Hematopoietic multipotent progenitor cell treated with erythropoietin and hydrocortisone succinate and interleukin-3 and kit ligand, for 8 days (in vitro differentiated cells): Measurements from ENCODE around the gene HS3ST3A1.
A peak's percentile ranks its signal among the peaks of the same experiment; 100 is the strongest.

Experiments
- DNase-seq: peaks from one replicate; pipeline ENCODE4 v3.0.0-alpha.2; 2015

HS3ST3A1 gene

DNA sequence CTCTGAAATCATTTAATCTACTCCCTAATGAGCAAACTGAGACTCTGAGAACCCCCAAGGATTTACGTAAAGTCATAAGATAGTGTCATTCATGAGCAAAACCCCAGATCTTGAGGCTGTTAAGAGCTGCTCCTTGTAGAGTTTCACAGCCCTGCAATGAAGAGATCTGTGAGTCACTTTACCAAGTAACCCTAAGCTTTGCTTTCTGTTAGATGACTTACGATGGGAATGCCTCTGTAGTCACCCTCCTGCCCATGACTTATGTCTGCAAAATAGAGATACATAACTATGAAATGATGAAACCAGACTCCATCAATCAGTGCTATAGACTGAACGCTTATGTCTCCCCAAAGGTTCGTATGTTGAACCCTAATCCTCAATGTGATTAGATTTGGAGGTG lies 117.7 kb downstream of the HS3ST3A1 start:
- DNase-seq, result no peak

DNA sequence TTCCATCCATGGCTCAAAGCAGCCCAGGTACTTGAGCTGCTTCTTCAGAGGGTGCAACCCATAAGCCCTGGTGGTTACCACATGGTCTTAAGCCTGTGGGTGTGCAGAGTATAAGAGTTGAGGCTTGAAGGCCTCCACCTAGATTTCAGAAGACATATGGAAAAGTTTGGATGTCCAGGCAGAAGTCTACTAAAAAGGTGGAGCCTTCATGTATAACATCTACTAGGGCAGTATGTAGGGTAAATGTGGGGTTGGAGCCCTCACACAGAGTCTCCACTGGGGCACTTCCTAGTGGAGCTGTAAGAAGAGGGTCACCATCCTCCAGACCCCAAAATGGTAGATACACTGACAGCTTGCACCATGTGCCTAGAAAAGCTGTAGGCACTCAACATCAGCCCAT lies 120.9 kb downstream of the HS3ST3A1 start:
- DNase-seq, result no peak

DNA sequence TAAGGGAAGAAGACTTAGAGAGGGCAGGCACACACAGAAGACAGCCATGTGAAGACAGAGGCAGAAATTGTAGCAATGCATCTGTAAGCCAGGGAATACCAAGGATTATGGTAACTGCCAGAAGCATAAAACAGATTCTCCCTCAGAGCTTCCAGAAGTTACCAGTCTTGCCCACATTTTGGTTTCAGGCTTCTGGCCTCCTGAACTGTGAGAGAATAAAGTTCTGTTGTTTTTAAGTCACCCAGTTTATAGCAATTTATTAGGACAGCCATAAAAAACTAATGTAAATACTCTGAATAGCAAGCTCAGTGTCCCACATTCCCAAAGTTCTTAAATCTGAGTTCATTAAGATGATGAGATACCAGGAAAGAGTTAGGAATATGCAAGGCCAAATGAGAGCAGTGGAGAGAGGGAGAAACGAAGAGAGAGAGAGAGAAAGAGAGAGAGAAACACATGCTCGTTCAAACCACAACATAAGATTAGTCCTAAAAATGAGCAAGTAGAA lies 123.4 kb downstream of the HS3ST3A1 start:
- no peak for DNase-seq

DNA sequence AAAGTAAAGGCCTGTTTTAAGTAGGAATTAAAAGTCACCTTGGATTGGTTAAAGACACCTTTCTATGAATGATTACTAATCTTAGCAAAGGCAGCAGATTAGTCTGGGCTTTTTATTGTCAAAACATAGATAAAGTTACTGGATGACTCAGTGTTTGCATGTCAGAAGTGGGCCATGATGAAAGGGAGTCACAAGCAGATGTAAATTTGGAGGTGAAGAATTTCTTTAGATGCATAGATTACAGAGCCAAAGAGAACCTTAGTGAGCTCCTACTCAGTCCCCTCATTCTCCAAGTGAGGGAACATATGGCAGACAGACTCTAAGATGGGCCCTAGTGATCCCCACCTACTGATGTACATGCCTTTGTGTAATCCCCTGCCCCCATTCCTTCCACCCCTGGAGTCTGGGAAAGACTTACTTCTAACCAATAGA lies 124.5 kb downstream of the HS3ST3A1 start:
- DNase-seq, result no peak

DNA sequence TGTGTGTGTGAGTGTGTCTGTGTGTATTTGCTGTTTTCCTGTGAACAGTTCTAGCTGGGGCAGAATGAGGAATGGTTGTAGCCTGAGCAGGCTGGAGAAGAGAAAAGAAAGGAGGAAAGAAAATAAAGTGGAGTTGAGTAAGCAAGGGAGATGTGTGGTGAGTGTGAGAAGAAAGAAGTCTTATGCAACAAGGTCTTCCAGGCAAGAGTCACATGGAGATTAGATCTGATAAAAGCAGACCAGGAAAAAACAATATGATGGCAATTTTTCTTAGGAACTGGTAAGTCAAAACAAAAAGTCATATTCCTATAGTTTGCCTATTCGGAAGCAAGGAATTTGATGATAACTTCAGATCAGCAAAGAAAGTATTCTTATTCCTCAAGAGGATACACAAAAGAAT lies 125.0 kb downstream of the HS3ST3A1 start:
- no peak for DNase-seq

DNA sequence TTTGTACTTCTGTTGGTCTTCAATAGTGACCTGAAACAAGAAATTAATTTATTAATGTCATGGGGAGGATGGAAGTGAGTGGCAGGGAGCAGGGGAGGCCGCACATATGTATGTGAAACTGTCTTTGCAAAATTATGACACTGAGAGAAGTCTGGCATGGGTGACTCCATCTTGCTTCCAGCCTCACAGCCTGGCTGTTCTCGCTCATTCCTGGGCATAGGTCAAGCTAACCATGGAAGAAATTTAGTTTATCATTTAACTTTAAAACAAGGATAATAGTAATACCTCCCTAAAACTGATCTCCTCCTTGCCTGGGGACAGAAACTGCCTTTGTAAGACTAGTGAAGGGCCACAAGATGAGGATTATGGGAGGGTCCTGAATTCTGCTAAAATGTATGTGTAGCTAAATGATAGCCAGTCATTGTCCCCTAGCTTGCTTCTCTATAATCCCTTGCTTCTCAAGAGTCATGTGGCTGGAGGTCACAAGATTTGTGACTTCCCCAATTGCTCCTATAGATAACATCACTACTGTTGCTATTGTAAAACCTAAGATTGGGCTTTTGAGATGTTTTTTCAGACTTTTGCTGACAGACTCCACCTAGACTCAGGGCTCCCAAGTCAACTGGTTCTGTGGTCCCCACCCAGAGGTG lies 126.0 kb downstream of the HS3ST3A1 start:
- DNase-seq, result peak; percentile 10

DNA sequence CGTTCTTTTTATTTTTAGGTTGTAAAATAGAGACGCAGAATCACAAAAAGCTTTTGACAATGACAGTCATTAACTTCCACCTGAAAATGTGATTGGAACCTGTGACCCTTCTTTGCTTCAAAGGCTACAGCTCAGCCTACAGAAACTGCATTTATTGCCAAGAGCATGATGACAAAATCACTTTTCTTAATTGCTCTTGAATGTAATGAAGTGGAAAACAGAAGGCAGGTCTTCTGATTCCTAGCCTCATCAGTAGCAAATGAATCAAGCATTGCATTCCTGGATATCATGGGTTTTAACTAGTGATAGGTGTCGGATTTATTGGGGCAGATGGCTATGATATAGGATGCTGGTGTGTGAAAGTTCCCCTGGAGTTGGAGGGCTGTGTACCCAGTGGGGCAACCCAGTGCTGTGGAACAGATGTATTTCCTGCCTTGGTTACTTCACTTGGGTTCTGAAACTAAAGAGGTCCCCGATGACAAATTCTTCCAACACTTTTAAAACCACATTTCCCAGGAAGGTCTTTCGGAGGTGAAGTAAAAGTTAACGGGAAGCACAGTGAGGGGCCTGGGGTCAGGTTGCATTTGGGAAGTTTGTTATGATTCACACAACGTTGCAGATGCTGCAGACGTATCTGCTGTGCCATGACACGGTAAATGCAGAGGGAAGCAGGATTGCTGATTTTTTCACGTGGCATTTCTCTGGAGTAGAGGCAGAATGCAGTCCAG lies 127.5 kb downstream of the HS3ST3A1 start:
- no peak for DNase-seq

DNA sequence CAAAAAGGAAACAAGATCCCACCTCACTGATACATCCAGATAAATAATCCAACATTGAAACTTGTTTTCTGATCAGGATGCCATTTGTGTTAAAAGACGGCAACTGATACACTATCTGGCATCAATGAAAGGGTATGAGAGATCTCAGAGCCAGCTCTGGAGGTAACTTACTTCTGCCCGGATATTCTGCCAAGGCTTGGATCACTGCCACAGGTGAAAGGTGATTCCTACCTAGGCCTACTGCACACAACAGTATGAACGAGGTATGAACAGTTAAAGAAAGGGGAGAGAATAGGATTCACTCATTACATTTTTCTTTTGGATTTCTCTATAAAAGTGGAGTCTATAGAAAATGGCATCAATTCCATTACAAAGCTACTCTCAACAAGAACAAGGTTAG lies 136.1 kb downstream of the HS3ST3A1 start:
- DNase-seq, result no peak

DNA sequence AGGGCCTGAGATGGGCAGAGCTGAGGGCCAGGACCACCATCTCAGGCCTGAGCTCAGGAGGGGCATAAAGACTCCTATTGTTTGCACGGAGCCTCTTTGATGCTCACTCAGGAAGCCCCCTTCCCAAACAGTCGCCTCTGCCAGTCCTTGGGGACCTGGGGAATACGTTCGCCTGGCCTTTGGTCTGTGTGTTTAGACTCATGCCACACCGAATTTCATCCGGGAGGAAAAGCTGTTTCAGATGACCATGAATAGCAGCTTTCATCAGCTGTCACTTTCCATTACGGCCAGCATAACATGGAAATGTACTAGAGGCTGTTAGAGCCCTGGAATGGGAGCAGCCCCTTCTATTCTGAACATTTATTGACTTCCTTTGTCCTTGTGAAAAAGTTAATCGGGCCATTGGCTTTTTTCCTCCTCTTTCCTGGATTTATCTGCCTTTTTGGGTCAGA lies 139.0 kb downstream of the HS3ST3A1 start:
- DNase-seq, result no peak

DNA sequence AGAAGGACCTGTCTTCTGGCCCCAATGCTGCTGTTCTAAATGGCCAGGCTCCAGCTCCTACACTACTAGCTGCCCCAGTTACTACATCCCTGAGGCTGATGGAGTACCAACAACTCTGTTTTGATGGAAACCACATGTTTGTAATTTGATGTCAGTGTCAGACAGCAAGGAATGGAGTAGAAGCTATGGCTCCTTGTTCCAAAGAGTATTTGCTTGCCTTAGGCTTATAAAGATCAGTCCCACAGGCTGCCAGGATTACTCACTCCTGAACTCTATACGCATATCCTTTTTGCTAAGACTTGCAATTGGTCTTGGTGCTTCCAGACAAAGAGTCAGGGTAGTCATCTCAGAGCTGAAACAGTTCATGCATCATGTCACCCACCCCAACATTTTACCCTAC lies 139.6 kb downstream of the HS3ST3A1 start:
- DNase-seq, result no peak

DNA sequence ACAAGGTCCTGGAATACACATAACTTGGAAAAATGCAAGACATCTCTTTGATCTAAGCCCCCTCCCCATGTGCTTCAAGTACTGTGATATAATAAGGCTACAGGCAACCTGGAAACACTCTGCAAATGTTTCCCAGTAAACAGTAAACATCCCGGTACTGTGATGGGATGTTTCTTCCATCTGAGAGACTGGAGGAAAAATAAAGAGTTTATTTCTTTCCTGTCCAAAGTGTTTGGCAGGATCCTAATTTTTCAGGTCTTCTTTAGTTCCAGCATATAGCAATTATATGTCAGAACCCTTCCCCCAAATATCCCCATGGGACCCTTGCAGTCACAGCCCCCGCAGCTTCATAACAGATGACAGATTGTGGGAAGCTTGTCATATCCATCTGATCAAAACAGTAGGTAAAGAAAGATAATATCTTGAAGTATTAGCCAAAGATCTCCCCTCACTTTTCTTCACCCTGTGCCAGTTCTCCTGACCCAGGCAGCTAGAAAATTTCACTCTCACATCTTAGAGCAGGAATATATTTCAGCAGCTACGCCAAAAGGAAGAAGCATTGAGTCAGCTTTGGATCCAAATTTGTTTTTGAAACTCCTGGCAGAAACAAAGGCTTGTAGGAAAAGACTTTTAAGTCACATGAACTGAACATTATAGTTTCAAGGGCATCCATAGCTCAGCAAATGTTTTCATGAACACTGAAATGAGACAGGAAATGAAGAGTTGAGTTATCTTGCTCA lies 141.3 kb downstream of the HS3ST3A1 start:
- DNase-seq, result no peak

DNA sequence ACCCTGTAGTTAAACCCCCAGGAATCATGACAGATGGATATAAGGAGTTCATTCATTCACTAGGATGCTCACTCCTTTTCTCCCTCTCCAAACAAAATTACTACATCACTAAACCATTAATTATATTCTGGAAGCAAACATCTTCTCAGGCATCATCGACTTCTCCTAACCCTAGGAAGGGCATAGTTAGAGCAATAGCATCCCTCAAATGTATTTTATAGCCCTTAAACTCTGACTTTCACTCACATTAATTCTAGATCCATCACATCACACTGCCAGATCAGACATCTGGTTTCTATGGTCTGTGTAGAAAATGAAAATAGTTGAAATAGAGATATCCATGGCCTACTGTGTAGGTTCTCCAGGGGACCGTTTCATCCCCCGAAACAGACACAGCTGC lies 143.9 kb downstream of the HS3ST3A1 start:
- no peak for DNase-seq
